Measurements from ENCODE around the gene ARHGDIB. TPM values are rescaled to one million over a fixed set of nuclear protein-coding genes. Genes with fewer than 3 reads are reported as not detected.

The ARHGDIB gene
- total RNA-seq, 2 experiments from 2014 or later = 1,212 to 1,244 TPM

- H3K27ac Mint-ChIP-seq = peak overlapping the region; percentile 99
- no peak for DNase-seq
- peak overlapping the region; percentile 98 for H3K4me3 Mint-ChIP-seq
- POLR2A ChIA-PET = interaction anchor here (0.8 to 8.2 kb wide), 6 partner anchors 9 to 593 kb away, joined by 3 to 186 read pairs (median 6); partner anchors contain the start of gene ATF7IP
- ATAC-seq (ENCODE audit: low read depth) = no peak
- peaks cover 39% of the 10 kb centered on the region for H3K4me1 Mint-ChIP-seq
- H3K9me3 Mint-ChIP-seq = no peaks in the 10 kb centered on the region
- H3K27me3 Mint-ChIP-seq = no peaks in the 10 kb centered on the region
- H3K36me3 Mint-ChIP-seq = peaks cover 37% of the 10 kb centered on the region
Observed at GRCh38 chr12:14959463-14959862, 1.9 kb downstream of the ARHGDIB start.

- Mint-ChIP-seq H3K9me3 (no peaks in the 10 kb centered on the region), H3K27ac (peak overlapping the region; percentile 99), H3K4me3 (peak overlapping the region; percentile 98), H3K27me3 (no peaks in the 10 kb centered on the region), H3K4me1 (peaks cover 41% of the 10 kb centered on the region), H3K36me3 (peaks cover 39% of the 10 kb centered on the region)
- POLR2A ChIA-PET = interaction anchor here (0.8 to 8.2 kb wide), 7 partner anchors 8 to 593 kb away, joined by 3 to 186 read pairs (median 5); partner anchors contain the start of genes ATF7IP, C12orf60 and WBP11
- ATAC-seq (ENCODE audit: low read depth) (no peak), DNase-seq (no peak)
Observed at GRCh38 chr12:14959126-14959440, 2.3 kb downstream of the ARHGDIB start.

- Mint-ChIP-seq H3K27me3 (no peaks in the 10 kb centered on the region), H3K36me3 (peaks cover 42% of the 10 kb centered on the region), H3K4me3 (peak overlapping the region; percentile 98), H3K4me1 (peaks cover 41% of the 10 kb centered on the region), H3K9me3 (no peaks in the 10 kb centered on the region), H3K27ac (peak overlapping the region; percentile 99)
- ATAC-seq (ENCODE audit: low read depth) (no peak), DNase-seq (no peak)
- POLR2A ChIA-PET = interaction anchor here (0.8 to 8.2 kb wide), 8 partner anchors 8 to 593 kb away, joined by 3 to 186 read pairs (median 4); partner anchors contain the start of genes ATF7IP, C12orf60 and WBP11
Observed at GRCh38 chr12:14958361-14959125, 2.9 kb downstream of the ARHGDIB start.

- Mint-ChIP-seq H3K4me1 (peaks cover 44% of the 10 kb centered on the region), H3K9me3 (no peaks in the 10 kb centered on the region), H3K27me3 (no peaks in the 10 kb centered on the region), H3K36me3 (peaks cover 46% of the 10 kb centered on the region), H3K4me3 (peak overlapping the region; percentile 98), H3K27ac (peak overlapping the region; percentile 99)
- DNase-seq = no peak
- POLR2A ChIA-PET = interaction anchor here (0.6 to 8.2 kb wide), 7 partner anchors 9 to 592 kb away, joined by 3 to 186 read pairs (median 5); partner anchors contain the start of genes ATF7IP, C12orf60 and WBP11
- no peak for ATAC-seq (ENCODE audit: low read depth)
Observed at GRCh38 chr12:14957551-14958168, 3.7 kb downstream of the ARHGDIB start.

GRCh38 chr12:14956905-14957304 is 4.5 kb downstream of the ARHGDIB start:
- POLR2A ChIA-PET = interaction anchor here (0.6 to 8.2 kb wide), 5 partner anchors 9 to 570 kb away, joined by 3 to 186 read pairs (median 5); a partner anchor contains a TSS
- no peaks in the 10 kb centered on the region for H3K27me3 Mint-ChIP-seq
- peak overlapping the region; percentile 98 for H3K4me3 Mint-ChIP-seq
- no peaks in the 10 kb centered on the region for H3K9me3 Mint-ChIP-seq
- H3K4me1 Mint-ChIP-seq = peaks cover 51% of the 10 kb centered on the region
- H3K36me3 Mint-ChIP-seq = peaks cover 53% of the 10 kb centered on the region
- no peak for ATAC-seq (ENCODE audit: low read depth)
- DNase-seq = no peak
- peak overlapping the region; percentile 81 for H3K27ac Mint-ChIP-seq

GRCh38 chr12:14956024-14956891 is 5.1 kb downstream of the ARHGDIB start:
- ATAC-seq (ENCODE audit: low read depth) = no peak
- POLR2A ChIA-PET = interaction anchor here (0.9 to 8.2 kb wide), 5 partner anchors 8 to 591 kb away, joined by 3 to 186 read pairs (median 5); partner anchors contain the start of gene ATF7IP
- no peaks in the 10 kb centered on the region for H3K27me3 Mint-ChIP-seq
- no peak for DNase-seq
- no peaks in the 10 kb centered on the region for H3K9me3 Mint-ChIP-seq
- H3K36me3 Mint-ChIP-seq = peaks cover 55% of the 10 kb centered on the region
- H3K27ac Mint-ChIP-seq = peak overlapping the region; percentile 81
- H3K4me1 Mint-ChIP-seq = peaks cover 57% of the 10 kb centered on the region
- H3K4me3 Mint-ChIP-seq = peak overlapping the region; percentile 98

GRCh38 chr12:14954269-14954668 is 7.1 kb downstream of the ARHGDIB start:
- Mint-ChIP-seq H3K27ac (peak overlapping the region; percentile 89), H3K4me3 (peak overlapping the region; percentile 91), H3K27me3 (no peaks in the 10 kb centered on the region), H3K9me3 (no peaks in the 10 kb centered on the region), H3K4me1 (peaks cover 71% of the 10 kb centered on the region), H3K36me3 (peaks cover 58% of the 10 kb centered on the region)
- DNase-seq = no peak
- ATAC-seq (ENCODE audit: low read depth) = no peak
- POLR2A ChIA-PET = interaction anchor here (0.8 to 2.9 kb wide), 9 partner anchors 8 to 189 kb away, joined by 3 to 31 read pairs (median 4); partner anchors contain the start of gene ARHGDIB

- DNase-seq (no peak), ATAC-seq (ENCODE audit: low read depth) (no peak)
- H3K27ac Mint-ChIP-seq = peak overlapping the region; percentile 89
- POLR2A ChIA-PET = interaction anchor here (0.8 to 2.9 kb wide), 8 partner anchors 8 to 188 kb away, joined by 3 to 31 read pairs (median 4); partner anchors contain the start of gene ARHGDIB
- H3K36me3 Mint-ChIP-seq = peaks cover 58% of the 10 kb centered on the region
- peak overlapping the region; percentile 91 for H3K4me3 Mint-ChIP-seq
- H3K4me1 Mint-ChIP-seq = peaks cover 74% of the 10 kb centered on the region
- H3K9me3 Mint-ChIP-seq = no peaks in the 10 kb centered on the region
- H3K27me3 Mint-ChIP-seq = no peaks in the 10 kb centered on the region
Observed at GRCh38 chr12:14953752-14954151, 7.6 kb downstream of the ARHGDIB start.

- H3K27me3 Mint-ChIP-seq = no peaks in the 10 kb centered on the region
- POLR2A ChIA-PET = interaction anchor here (0.5 to 2.9 kb wide), 11 partner anchors 10 to 182 kb away, joined by 3 to 31 read pairs (median 5); partner anchors contain the start of genes ARHGDIB, C12orf60 and WBP11
- peak overlapping the region; percentile 98 for H3K27ac Mint-ChIP-seq
- H3K9me3 Mint-ChIP-seq = no peaks in the 10 kb centered on the region
- ATAC-seq (ENCODE audit: low read depth) (peak; percentile 63), DNase-seq (no peak)
- H3K4me1 Mint-ChIP-seq = peaks cover 76% of the 10 kb centered on the region
- peaks cover 57% of the 10 kb centered on the region for H3K36me3 Mint-ChIP-seq
- H3K4me3 Mint-ChIP-seq = peak overlapping the region; percentile 91
Observed at GRCh38 chr12:14952299-14952921, 9.0 kb downstream of the ARHGDIB start.

GRCh38 chr12:14951851-14952250 is 9.6 kb downstream of the ARHGDIB start:
- Mint-ChIP-seq H3K36me3 (peaks cover 62% of the 10 kb centered on the region), H3K4me3 (peak overlapping the region; percentile 91), H3K9me3 (no peaks in the 10 kb centered on the region), H3K4me1 (peaks cover 75% of the 10 kb centered on the region), H3K27me3 (no peaks in the 10 kb centered on the region), H3K27ac (peak overlapping the region; percentile 98)
- no peak for DNase-seq
- POLR2A ChIA-PET = interaction anchor here (0.5 to 2.9 kb wide), 10 partner anchors 10 to 181 kb away, joined by 3 to 31 read pairs (median 5); partner anchors contain the start of gene ARHGDIB
- no peak for ATAC-seq (ENCODE audit: low read depth)

GRCh38 chr12:14950982-14951746 is 10.2 kb downstream of the ARHGDIB start:
- peak overlapping the region; percentile 91 for H3K4me3 Mint-ChIP-seq
- H3K36me3 Mint-ChIP-seq = peaks cover 66% of the 10 kb centered on the region
- POLR2A ChIA-PET = interaction anchor here (1.0 to 2.9 kb wide), 7 partner anchors 8 to 177 kb away, joined by 3 to 31 read pairs (median 5); partner anchors contain the start of gene ARHGDIB
- peak overlapping the region; percentile 98 for H3K27ac Mint-ChIP-seq
- no peaks in the 10 kb centered on the region for H3K9me3 Mint-ChIP-seq
- DNase-seq (no peak), ATAC-seq (ENCODE audit: low read depth) (no peak)
- H3K27me3 Mint-ChIP-seq = no peaks in the 10 kb centered on the region
- peaks cover 79% of the 10 kb centered on the region for H3K4me1 Mint-ChIP-seq
